Dermis blood vessel endothelial cell (primary cell): ENCODE data around the gene NEMF. TPM values are rescaled to one million over a fixed set of nuclear protein-coding genes. Genes with fewer than 3 reads are reported as not detected.
"Not testable (repeated sequence)": the region's sequence is repeated elsewhere in the genome, so short reads cannot be mapped to it uniquely, and the experiment has no call there.

ENCODE experiments used
- DNase-seq: peaks from one replicate; pipeline ENCODE4 v3.0.0; 2010
- total RNA-seq: library from RNA; depleted of rRNA; stranded (reverse); fragments of >200 nt; gene quantifications from 2 replicates; pipeline ENCODE4 v1.2.3, GENCODE V29; 2014

The NEMF gene
- total RNA-seq, 1 donor from 2014 or later: 72.0 TPM

DNA sequence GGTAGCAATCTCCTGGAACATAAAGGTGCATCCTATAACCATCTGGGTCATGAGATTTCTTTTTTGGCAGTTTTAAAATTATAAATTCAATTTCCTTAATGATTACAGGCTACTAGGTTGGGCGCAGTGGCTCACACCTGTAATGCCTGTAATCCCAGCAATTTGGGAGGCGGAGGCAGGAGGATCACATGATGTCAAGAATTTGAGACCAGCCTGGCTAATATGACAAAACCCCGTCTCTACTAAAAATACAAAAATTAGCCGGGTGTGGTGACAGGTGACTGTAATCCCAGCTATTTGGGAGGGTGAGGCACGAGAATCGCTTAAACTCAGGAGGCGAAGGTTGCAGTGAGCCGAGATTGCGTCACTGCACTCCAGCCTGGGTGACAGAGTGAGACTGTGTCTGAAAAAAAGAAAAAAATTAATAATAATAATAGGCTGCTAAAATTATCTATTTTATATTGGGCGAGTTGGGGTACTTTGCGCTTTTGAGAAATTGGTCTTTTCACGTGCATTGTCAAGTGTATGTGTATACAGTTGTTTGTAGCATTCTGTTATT is 23.1 kb upstream of the NEMF start:
- no peak for DNase-seq

DNA sequence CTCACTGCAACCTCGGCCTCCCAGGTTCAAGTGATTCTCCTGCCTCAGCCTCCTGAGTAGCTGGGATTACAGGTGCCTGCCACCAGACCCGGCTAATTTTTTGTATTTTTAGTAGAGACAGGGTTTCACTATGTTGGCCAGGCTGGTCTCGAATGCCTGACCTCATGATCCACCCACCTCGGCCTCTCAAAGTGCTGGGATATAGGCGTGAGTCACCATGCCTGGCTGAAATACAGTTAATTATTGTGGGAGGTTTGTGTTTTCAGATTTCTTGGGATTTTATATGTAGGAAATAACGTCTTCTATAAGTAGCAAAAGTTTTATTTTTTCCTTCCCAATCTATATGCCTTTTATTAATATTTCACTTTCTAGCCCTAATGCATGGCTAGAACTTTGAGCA is 21.0 kb upstream of the NEMF start:
- not testable (repeated sequence) for DNase-seq

DNA sequence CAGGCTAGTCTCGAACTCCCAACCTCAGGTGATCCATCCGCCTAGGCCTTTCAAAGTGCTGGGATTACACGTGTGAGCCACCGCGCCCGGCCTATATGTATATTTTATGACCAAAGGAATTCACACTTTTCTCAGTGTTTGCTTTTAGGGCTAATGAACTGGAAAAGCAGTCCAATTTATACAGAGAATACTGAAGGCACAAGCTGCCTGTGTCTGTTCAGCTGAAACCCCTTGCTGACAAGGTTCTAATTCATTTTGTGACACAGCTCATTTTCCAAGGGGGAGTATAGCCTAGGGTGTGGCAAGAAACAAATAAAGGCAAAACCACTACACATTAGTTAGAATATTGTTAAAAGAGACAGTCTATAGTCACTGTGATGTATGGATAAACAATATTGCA is 18.3 kb upstream of the NEMF start:
- DNase-seq: no peak

DNA sequence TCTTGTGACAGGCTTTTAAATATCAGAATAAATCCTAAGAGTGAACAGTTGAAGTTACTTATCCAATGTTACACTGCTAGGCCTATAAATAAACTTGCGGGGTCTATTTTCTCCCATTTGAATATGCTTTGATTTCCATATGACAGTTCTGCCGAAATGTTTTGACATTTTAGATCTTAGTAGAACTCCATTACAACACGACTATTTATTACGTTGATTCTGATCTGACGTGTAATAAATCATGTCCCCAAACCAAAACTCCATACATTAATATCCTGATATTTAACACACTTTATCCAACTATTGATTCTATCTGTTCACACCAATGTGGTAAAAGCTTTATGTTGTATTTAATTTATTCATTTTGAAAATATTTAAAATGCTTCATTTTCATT is 16.1 kb upstream of the NEMF start:
- no peak for DNase-seq

GRCh38 chr14:49867831-49868719 is 15.5 kb upstream of the NEMF start:
- peak; percentile 95 for DNase-seq

GRCh38 chr14:49865431-49865859 is 12.9 kb upstream of the NEMF start:
- DNase-seq: peak; percentile 84

- no peak for DNase-seq
Measured at GRCh38 chr14:49863487-49864281, 11.1 kb upstream of the NEMF start.

DNA sequence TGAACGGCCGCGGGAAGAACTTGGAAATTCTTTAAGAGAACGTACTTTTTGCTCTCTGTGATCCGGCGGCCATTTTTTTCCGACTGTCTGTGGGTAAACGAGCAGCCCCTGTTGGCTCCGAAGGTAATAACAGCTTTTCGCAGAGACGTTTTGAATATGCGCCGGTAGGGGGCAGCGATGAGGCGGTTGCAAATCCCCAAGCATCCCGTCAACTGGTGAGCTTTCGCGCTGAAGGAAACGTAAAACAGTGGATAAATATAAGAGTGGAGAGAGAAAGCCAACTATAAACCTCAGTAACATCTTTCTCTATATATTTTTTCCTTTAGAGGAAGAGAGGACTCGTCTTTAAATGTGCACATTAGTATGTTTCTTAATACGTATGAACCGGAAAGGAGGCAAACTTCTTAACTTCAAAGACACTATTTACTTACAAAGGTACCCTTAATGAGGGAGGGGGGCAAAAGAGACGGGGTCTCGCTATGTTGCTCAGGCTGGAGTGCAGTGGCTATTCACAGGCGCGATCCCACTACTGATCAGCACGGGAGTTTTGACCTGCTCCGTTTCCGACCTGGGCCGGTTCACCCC is 9.6 kb upstream of the NEMF start:
- DNase-seq: peak; percentile 90

DNA sequence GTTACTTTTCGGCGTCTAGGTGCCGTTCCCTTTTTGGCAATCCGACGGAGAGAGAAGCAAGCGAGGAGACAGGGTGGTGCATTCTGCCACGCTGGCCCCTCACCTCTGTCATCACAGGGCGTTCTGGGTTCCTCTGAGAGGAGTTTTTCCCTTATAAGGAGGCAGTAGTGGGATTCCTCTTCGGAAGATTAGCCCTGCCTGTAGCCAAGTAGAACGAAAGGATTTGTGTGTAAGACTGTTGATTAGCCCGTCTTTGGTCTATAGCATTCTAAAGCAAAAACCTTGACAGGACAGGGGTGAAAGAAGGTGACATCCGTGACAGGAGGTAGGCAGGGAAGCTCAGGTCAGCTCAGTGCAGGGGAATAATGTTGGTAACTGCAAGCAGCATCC is 9.1 kb upstream of the NEMF start:
- DNase-seq: peak; percentile 80

DNA sequence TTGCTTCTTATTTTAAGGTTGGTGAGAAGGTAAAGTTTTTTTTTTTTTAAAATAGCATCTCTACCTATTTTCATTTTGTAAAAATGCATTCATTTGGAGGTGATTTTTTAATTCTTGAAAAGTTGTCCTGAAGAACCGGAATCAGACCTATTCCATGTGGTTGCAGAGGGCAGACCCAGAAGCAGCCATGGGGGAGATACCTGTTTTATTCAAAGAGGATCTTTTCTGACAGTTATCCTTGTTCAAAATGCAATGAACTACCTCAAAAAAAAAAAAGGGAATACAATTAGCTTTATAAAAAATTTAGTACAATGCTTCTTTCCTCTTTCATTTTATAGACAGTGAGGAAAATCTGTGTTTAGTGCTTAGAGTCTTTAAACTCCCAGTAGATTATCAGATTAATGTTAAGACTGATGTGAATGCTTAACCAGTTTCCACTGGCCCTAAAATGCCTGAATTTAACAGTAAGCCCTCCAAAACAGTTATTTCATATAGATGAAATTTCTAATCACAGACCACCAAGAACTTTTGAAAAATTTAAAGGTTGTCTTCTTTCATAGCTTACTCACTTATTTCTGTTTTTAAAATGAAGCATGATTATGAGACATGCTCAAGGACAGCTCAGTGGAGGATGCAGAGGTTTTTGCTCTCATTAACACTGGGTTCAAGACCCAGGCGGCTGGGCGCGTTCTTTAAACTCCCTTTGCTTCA is 8.6 kb upstream of the NEMF start:
- DNase-seq: no peak

GRCh38 chr14:49858383-49858782 is 5.8 kb upstream of the NEMF start:
- DNase-seq: no peak

- DNase-seq: no peak
Measured at GRCh38 chr14:49857427-49858003, 4.9 kb upstream of the NEMF start.

DNA sequence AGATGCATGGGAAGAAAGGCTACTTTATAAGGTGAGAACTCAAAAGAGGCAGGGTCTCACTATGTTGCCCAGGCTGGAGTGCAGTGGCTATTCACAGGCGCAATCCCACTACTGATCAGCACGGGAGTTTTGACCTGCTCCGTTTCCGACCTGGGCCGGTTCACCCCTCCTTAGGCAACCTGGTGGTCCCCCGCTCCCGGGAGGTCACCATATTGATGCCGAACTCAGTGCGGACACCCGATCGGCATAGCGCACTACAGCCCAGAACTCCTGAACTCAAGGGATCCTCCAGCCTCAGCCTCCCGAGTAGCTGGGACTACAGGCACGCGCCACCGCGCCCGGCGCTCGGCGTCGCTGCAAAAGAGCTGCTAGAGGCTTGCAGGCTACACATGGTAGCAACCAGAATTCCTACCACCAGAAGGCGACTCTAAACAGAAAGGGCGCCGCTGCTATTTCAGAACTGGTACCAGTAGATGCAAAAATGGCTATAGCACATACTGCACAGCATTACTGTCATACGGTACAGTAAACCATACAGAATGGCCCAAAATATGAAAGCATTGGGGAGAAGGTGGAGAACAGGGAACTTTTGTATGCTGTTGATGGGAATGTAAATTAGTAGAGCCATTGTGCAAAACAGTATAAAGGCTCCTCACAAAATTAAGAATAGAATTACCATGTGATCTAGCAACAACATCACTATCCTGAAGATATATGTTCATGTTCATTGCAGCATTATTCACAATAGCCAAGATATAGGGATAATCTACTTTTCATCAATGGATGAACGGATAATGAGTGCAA is 1.2 kb upstream of the NEMF start:
- DNase-seq: peak; percentile 92

- DNase-seq: no peak
Measured at GRCh38 chr14:49853158-49853477, 530 bp upstream of the NEMF start.

- DNase-seq: peak; percentile 34
Measured at GRCh38 chr14:49851813-49852212, 775 bp downstream of the NEMF start.

- no peak for DNase-seq
Measured at GRCh38 chr14:49849213-49849847, 3.3 kb downstream of the NEMF start.

- no peak for DNase-seq
Measured at GRCh38 chr14:49828640-49829039, 23.9 kb downstream of the NEMF start.

- no peak for DNase-seq
Measured at GRCh38 chr14:49820176-49820575, 32.4 kb downstream of the NEMF start.

GRCh38 chr14:49816844-49817243 is 35.7 kb downstream of the NEMF start:
- no peak for DNase-seq

GRCh38 chr14:49816118-49816517 is 36.5 kb downstream of the NEMF start:
- not testable (repeated sequence) for DNase-seq

GRCh38 chr14:49808780-49809179 is 43.8 kb downstream of the NEMF start:
- no peak for DNase-seq
